SU-DHL-6 (cell line): ENCODE results near the gene TAOK1.

Source experiments
- H2AFZ ChIP-seq: fragments of 200-600 bp; sonication (generic); 2 replicates; pipeline ENCODE4 v1.6.1; 2014; ENCODE audit warnings: low read depth, mild to moderate bottlenecking, moderate library complexity, mixed read lengths, antibody characterized with exemption, low read length; ENCODE audit not compliant: severe bottlenecking
- H3F3A ChIP-seq: fragments of 200-600 bp; shearing (Covaris generic); 2 replicates; pipeline ENCODE4 v1.6.0; 2016; ENCODE audit warnings: antibody characterized with exemption, mild to moderate bottlenecking; ENCODE audit not compliant: insufficient read depth
- H3K27ac ChIP-seq: fragments of 200-600 bp; sonication (generic); 2 replicates; pipeline ENCODE4 v1.5.1; 2016; ENCODE audit warnings: low read depth, mild to moderate bottlenecking, low read length, moderate library complexity, mixed read lengths
- H3K27me3 ChIP-seq: fragments of 200-600 bp; sonication (generic), shearing (Covaris generic); 2 replicates; pipeline ENCODE4 v1.6.0; 2014; ENCODE audit warnings: mild to moderate bottlenecking, low read length
- H3K36me3 ChIP-seq: fragments of 200-600 bp; sonication (generic); 2 replicates; pipeline ENCODE4 v1.6.1; 2014; ENCODE audit warnings: mild to moderate bottlenecking, low read length, mixed read lengths
- H3K4me2 ChIP-seq: fragments of 300-600, 200-600 bp; shearing (Covaris generic), sonication (generic); 2 replicates; pipeline ENCODE4 v1.6.0; 2014; ENCODE audit warnings: low read length, low read depth, mild to moderate bottlenecking; ENCODE audit not compliant: poor library complexity, severe bottlenecking
- H3K4me3 ChIP-seq: fragments of 200-600 bp; sonication (generic); 2 replicates; pipeline ENCODE4 v1.5.1; 2014; ENCODE audit warnings: antibody characterized with exemption, low read length, mild to moderate bottlenecking, mixed read lengths; ENCODE audit not compliant: insufficient read depth, poor library complexity, severe bottlenecking
- H3K79me2 ChIP-seq: fragments of 200-600 bp; sonication (generic); 2 replicates; pipeline ENCODE4 v1.6.1; 2014; ENCODE audit warnings: mild to moderate bottlenecking, low read length, moderate library complexity; ENCODE audit not compliant: insufficient read depth
- H3K9ac ChIP-seq: fragments of 200-600 bp; sonication (generic); 2 replicates; pipeline ENCODE4 v1.7.0; 2014; ENCODE audit warnings: mild to moderate bottlenecking, low read length
- H3K9me2 ChIP-seq: fragments of 200-600 bp; sonication (generic); replicated peaks from 2 replicates; pipeline ENCODE4 v1.6.1; 2014; ENCODE audit warnings: low read length; ENCODE audit not compliant: insufficient read depth
- H3K9me3 ChIP-seq: fragments of 200-600 bp; sonication (generic); 2 replicates; pipeline ENCODE4 v1.6.1; 2014; ENCODE audit warnings: low read length, mixed read lengths; ENCODE audit not compliant: insufficient read depth
- H4K20me1 ChIP-seq: fragments of 200-600 bp; sonication (generic); 2 replicates; pipeline ENCODE4 v1.6.1; 2014; ENCODE audit warnings: low read depth, mild to moderate bottlenecking, antibody characterized with exemption, low read length, moderate library complexity, mixed read lengths
- CTCF ChIP-seq: fragments of 200-600 bp; sonication (generic); IDR thresholded peaks from one replicate; pipeline ENCODE4 v1.5.1; 2017; ENCODE audit warnings: antibody characterized with exemption, mild to moderate bottlenecking, low read length, moderate library complexity; ENCODE audit not compliant: insufficient read depth, poor library complexity, severe bottlenecking
- EZH2phosphoT487 ChIP-seq: fragments of 200-600 bp; sonication (generic), shearing (Covaris generic); conservative IDR thresholded peaks from 2 replicates; pipeline ENCODE4 v1.6.1; 2018; ENCODE audit warnings: mild to moderate bottlenecking, antibody characterized with exemption, low read length, moderate library complexity, mixed read lengths

TAOK1 gene

GRCh38 chr17:29567554-29568330, 177.6 kb downstream of the TAOK1 start:
- H4K20me1 ChIP-seq = no peaks in the 10 kb centered on the region
- H3K4me2 ChIP-seq = peak overlapping the region; percentile 65
- no peaks in the 10 kb centered on the region for H3K9me3 ChIP-seq

GRCh38 chr17:29568331-29569244, 178.4 kb downstream of the TAOK1 start, which contains the start of gene TP53I13:
TSS of gene TP53I13 (plus strand) at chr17:29568701. CDS start at chr17:29568759, 58 bp downstream.
- Histone ChIP-seq H3K27ac (peak within 1 kb of the TSS; percentile 81), H4K20me1 (no peaks in the 10 kb centered on the region), H3K79me2 (peaks cover 14% of the 10 kb centered on the region), H3K27me3 (no peaks in the 10 kb centered on the region), H3K9ac (peak within 1 kb of the TSS; percentile 90), H3F3A (0 out of 2 replicates have a peak, but pooled peaks cover 4% of the 10 kb centered on the region), H3K36me3 (no peaks in the 10 kb centered on the region), H3K9me2 (no peaks in the 10 kb centered on the region), H3K4me3 (peak within 1 kb of the TSS; percentile 78), H3K4me2 (peak within 1 kb of the TSS; percentile 75), H2AFZ (peak within 1 kb of the TSS; percentile 91), H3K9me3 (no peaks in the 10 kb centered on the region)
- no peak for TF ChIP-seq CTCF
- TF ChIP-seq EZH2phosphoT487 = no peak

More at GRCh38 chr17:29567554-29568330, 177.6 kb downstream of the TAOK1 start:
- peak overlapping the region; percentile 78 for H3K4me3 ChIP-seq
- H3K9ac ChIP-seq = peak overlapping the region; percentile 90
- peak overlapping the region; percentile 52 for H2AFZ ChIP-seq
- H3K9me2 ChIP-seq = no peaks in the 10 kb centered on the region
- H3K79me2 ChIP-seq = peaks cover 14% of the 10 kb centered on the region
- TF ChIP-seq EZH2phosphoT487 (no peak), CTCF (peak; percentile 14)
- H3F3A ChIP-seq = 0 out of 2 replicates have a peak, but pooled peaks cover 4% of the 10 kb centered on the region
- H3K27ac ChIP-seq = peak overlapping the region; percentile 81
- no peaks in the 10 kb centered on the region for H3K27me3 ChIP-seq
- H3K36me3 ChIP-seq = no peaks in the 10 kb centered on the region

GRCh38 chr17:29569245-29569950, 179.2 kb downstream of the TAOK1 start:
- H2AFZ ChIP-seq = no peak overlapping the region
- TF ChIP-seq CTCF = no peak
- no peak for TF ChIP-seq EZH2phosphoT487

More at GRCh38 chr17:29569245-29569950, 179.2 kb downstream of the TAOK1 start:
- Histone ChIP-seq H3K9me3 (no peaks in the 10 kb centered on the region), H3K79me2 (peaks cover 12% of the 10 kb centered on the region), H3K9ac (peak overlapping the region; percentile 90), H3K27me3 (no peaks in the 10 kb centered on the region), H3K36me3 (no peaks in the 10 kb centered on the region), H3K9me2 (no peaks in the 10 kb centered on the region), H3K4me2 (peak overlapping the region; percentile 75), H3K27ac (no peak overlapping the region), H4K20me1 (no peaks in the 10 kb centered on the region), H3K4me3 (peak overlapping the region; percentile 70), H3F3A (0 out of 2 replicates have a peak, but pooled peaks cover 4% of the 10 kb centered on the region)
